Measurements from ENCODE around the gene STXBP6. TPM values are rescaled to one million over a fixed set of nuclear protein-coding genes. Genes with fewer than 3 reads are reported as not detected.

The STXBP6 gene
- total RNA-seq, 1 donor from 2014 or later, result 0.51 TPM

- Mint-ChIP-seq H3K9me3 (ENCODE audit: unreplicated experiment) (no peaks in the 10 kb centered on the region), H3K27ac (ENCODE audit: unreplicated experiment) (no peak overlapping the region), H3K4me1 (ENCODE audit: unreplicated experiment) (peaks cover 26% of the 10 kb centered on the region), H3K4me3 (ENCODE audit: unreplicated experiment) (no peak overlapping the region), H3K36me3 (ENCODE audit: low read depth, unreplicated experiment) (no peaks in the 10 kb centered on the region), H3K27me3 (ENCODE audit: unreplicated experiment) (peaks cover 2% of the 10 kb centered on the region)
- TF ChIP-seq CTCF (IDR thresholded peaks at IDR 0.05; ENCODE audit: unreplicated experiment), result no peak
- DNase-seq (ENCODE audit: low spot score), result no peak
Observed at GRCh38 chr14:24915958-24916595, 133.9 kb downstream of the STXBP6 start.

- Mint-ChIP-seq H3K36me3 (ENCODE audit: low read depth, unreplicated experiment) (no peaks in the 10 kb centered on the region), H3K4me3 (ENCODE audit: unreplicated experiment) (no peak overlapping the region), H3K9me3 (ENCODE audit: unreplicated experiment) (no peaks in the 10 kb centered on the region), H3K27ac (ENCODE audit: unreplicated experiment) (no peak overlapping the region), H3K27me3 (ENCODE audit: unreplicated experiment) (peaks cover 2% of the 10 kb centered on the region), H3K4me1 (ENCODE audit: unreplicated experiment) (peaks cover 23% of the 10 kb centered on the region)
- no peak for DNase-seq (ENCODE audit: low spot score)
- TF ChIP-seq CTCF (IDR thresholded peaks at IDR 0.05; ENCODE audit: unreplicated experiment), result no peak
Observed at GRCh38 chr14:24915403-24915921, 134.5 kb downstream of the STXBP6 start.

- no peak overlapping the region for H3K27ac Mint-ChIP-seq (ENCODE audit: unreplicated experiment)
- H3K4me1 Mint-ChIP-seq (ENCODE audit: unreplicated experiment), result peaks cover 19% of the 10 kb centered on the region
- no peaks in the 10 kb centered on the region for H3K36me3 Mint-ChIP-seq (ENCODE audit: low read depth, unreplicated experiment)
- peaks cover 2% of the 10 kb centered on the region for H3K27me3 Mint-ChIP-seq (ENCODE audit: unreplicated experiment)
- no peaks in the 10 kb centered on the region for H3K9me3 Mint-ChIP-seq (ENCODE audit: unreplicated experiment)
- no peak for DNase-seq (ENCODE audit: low spot score)
- no peak overlapping the region for H3K4me3 Mint-ChIP-seq (ENCODE audit: unreplicated experiment)
- TF ChIP-seq CTCF (IDR thresholded peaks at IDR 0.05; ENCODE audit: unreplicated experiment), result no peak
Observed at GRCh38 chr14:24913746-24914145, 136.2 kb downstream of the STXBP6 start.

- H3K9me3 Mint-ChIP-seq (ENCODE audit: unreplicated experiment), result no peaks in the 10 kb centered on the region
- no peaks in the 10 kb centered on the region for H3K36me3 Mint-ChIP-seq (ENCODE audit: low read depth, unreplicated experiment)
Observed at GRCh38 chr14:24913021-24913420, 136.9 kb downstream of the STXBP6 start.

More at GRCh38 chr14:24913021-24913420, 136.9 kb downstream of the STXBP6 start:
- Mint-ChIP-seq H3K4me3 (ENCODE audit: unreplicated experiment) (no peak overlapping the region), H3K4me1 (ENCODE audit: unreplicated experiment) (peaks cover 12% of the 10 kb centered on the region), H3K27me3 (ENCODE audit: unreplicated experiment) (peaks cover 4% of the 10 kb centered on the region), H3K27ac (ENCODE audit: unreplicated experiment) (no peak overlapping the region)
- DNase-seq (ENCODE audit: low spot score), result no peak
- no peak for TF ChIP-seq CTCF (IDR thresholded peaks at IDR 0.05; ENCODE audit: unreplicated experiment)

Measured in endothelial cell (in vitro differentiated cells).